Measurements from ENCODE around the gene TVP23A.
"Not testable (repeated sequence)": the region's sequence is repeated elsewhere in the genome, so short reads cannot be mapped to it uniquely, and the experiment has no call there.

DNA sequence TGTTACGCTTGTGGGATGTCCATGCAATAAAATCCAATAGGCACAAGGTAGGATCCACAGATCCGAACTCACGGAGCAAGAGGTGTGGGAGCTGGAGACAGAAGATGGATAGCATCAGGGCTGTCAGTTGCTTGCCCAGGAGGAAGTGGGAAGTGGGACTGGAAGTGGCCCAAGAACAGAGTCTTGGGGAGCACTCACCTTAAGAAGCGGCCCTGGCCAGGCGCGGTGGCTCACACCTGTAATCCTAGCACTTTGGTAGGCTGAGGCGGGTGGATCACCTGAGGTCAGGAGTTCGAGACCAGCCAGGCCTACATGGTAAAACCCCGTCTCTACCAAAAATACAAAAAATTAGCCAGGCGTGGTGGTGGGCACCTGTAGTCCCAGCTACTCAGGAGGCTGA, 77.3 kb downstream of the TVP23A start:
- not testable (repeated sequence) for TF ChIP-seq CTCF (IDR thresholded peaks at IDR 0.05 in 4 of 5, conservative IDR thresholded peaks at IDR 0.05 in 1 of 5); POLR2A (IDR thresholded peaks at IDR 0.05)

All from gastrocnemius medialis (tissue), 4 donors.